Hematopoietic multipotent progenitor cell treated with erythropoietin and hydrocortisone succinate and interleukin-3 and kit ligand, for 4 days (in vitro differentiated cells): ENCODE results near the gene GRM2.
A peak's percentile ranks its signal among the peaks of the same experiment; 100 is the strongest.
"Not testable (repeated sequence)": the region's sequence is repeated elsewhere in the genome, so short reads cannot be mapped to it uniquely, and the experiment has no call there.

ENCODE experiments used
- DNase-seq: peaks from one replicate; pipeline ENCODE4 v3.0.0-alpha.2; 2015

GRM2 gene

GRCh38 chr3:51729042-51729633 is 22.3 kb downstream of the GRM2 start:
- DNase-seq = no peak

- no peak for DNase-seq
Measured at GRCh38 chr3:51733859-51734571, 27.1 kb downstream of the GRM2 start.

GRCh38 chr3:51734572-51734907 is 27.7 kb downstream of the GRM2 start:
- DNase-seq = peak; percentile 41

DNA sequence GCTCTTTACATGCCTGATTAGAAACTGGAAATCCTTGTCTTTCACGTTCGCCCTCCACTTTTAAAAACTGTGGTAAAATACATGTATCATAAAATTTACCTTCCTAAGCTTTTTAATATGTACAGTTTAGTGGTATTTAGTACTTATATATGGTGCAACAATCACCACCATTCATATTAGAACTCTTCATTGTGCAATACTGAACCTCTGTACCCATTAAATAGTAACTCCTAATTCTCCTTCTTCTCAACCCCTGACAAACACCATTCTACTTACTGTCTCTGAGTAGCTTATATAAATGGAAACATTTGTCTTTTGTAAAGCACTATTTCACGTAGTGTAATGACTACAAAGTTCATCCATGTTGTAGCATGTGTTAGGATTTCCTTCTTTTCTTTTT is 28.2 kb downstream of the GRM2 start:
- DNase-seq = no peak

DNA sequence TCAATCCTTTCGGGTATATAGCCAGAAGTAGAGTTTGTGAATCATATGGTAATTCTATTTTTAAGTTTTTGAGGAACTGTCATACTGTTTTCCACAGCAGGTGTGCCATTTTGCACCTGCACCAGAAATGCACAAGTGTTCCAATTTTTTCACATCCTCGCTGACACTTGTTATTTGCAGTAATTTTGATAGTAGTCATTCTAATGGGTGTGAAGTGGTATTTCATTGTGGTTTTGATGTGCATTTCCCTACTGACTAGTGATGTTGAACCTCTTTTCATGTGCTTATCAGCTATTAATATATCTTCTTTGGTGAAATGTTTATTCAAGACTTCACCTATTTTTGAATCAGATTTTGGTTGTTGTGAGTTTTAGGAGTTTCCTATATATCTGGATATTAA is 29.1 kb downstream of the GRM2 start:
- DNase-seq = no peak

- DNase-seq = no peak
Measured at GRCh38 chr3:51739110-51739509, 32.2 kb downstream of the GRM2 start.

GRCh38 chr3:51742320-51742719 is 35.5 kb downstream of the GRM2 start:
- not testable (repeated sequence) for DNase-seq

DNA sequence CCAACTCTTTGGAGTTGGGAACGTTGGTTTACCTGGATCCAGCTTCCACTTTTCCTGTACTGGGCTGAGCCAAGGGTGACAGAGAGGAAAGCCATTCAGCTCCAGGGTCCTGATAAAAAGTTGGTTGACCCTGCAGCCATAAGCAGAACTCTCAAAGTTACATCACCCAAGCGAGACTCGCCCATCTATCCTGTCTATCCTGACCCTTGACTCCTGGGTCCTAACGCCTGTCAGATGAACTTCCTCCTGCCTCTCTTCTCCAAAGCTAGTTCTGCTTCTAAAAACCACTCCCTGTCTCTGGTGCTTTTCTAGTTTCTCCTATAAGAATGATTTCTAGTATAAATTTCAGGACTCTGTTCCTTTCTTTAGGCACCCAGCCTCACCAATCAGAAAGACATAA is 36.1 kb downstream of the GRM2 start:
- DNase-seq = peak; percentile 62

- no peak for DNase-seq
Measured at GRCh38 chr3:51747840-51748239, 41.0 kb downstream of the GRM2 start.

GRCh38 chr3:51748327-51748726 is 41.5 kb downstream of the GRM2 start:
- no peak for DNase-seq

DNA sequence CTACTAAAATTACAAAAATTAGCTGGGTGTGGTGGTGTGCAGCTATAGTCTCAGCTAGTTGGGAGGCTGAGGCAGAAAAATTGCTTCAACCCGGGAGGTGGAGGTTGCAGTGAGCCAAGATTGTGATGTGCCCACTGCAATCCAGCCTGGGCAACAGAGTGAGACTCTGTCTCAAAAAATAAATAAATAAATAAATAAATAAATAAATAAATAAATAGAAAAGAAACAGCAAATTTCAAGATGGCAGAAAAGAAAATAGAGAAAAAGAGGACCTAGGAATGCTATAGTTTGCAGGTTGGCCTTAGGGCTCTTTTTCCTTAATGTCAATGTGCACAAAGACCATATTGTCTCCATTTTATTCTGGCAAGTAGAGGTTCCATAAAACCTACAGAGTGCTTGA is 44.0 kb downstream of the GRM2 start:
- no peak for DNase-seq

- DNase-seq = no peak
Measured at GRCh38 chr3:51751287-51751686, 44.4 kb downstream of the GRM2 start.

GRCh38 chr3:51753763-51754750 is 47.2 kb downstream of the GRM2 start:
- not testable (repeated sequence) for DNase-seq

DNA sequence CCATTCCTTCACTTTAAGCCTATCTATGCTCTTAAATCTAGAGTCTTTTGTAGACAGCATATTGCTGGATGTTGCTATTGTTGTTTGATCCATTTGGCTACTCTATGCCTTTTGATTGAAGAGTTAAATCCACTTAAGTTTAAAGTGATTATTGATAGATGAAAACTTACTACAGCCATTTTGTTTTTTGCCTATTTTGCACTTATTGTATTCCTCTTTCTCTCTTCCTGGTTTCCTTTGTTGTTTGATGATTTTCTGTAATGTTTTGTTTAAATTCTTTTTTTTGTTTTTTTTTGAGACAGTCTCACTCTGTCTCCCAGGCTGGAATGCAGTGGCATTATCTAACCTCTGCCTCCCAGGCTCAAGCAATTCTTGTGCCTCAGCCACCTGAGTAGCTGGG is 52.3 kb downstream of the GRM2 start:
- DNase-seq = no peak
